Colonic mucosa (tissue), 4 donors: ENCODE results near the gene STARD10. TPM values are rescaled to one million over a fixed set of nuclear protein-coding genes. Genes with fewer than 3 reads are reported as not detected.

Source experiments
- DNase-seq: peaks from one replicate; pipeline ENCODE4 v3.0.0-alpha.2; 2020
- H3K27ac ChIP-seq: fragments of 200-600 bp; one replicate; pipeline ENCODE4 v1.8.0; 2021
- H3K27me3 ChIP-seq: fragments of 200-600 bp; one replicate; pipeline ENCODE4 v1.8.0; 2021
- H3K36me3 ChIP-seq: fragments of 200-600 bp; one replicate; pipeline ENCODE4 v1.8.0; 2021
- H3K4me1 ChIP-seq: fragments of 200-600 bp; one replicate; pipeline ENCODE4 v1.8.0; 2021; ENCODE audit warnings: mild to moderate bottlenecking
- H3K4me3 ChIP-seq: fragments of 200-600 bp; one replicate; pipeline ENCODE4 v1.8.0; 2021
- H3K9ac ChIP-seq, 2 donors: one replicate each; pipeline ENCODE4 v1.7.0; 2013; ENCODE audit warnings: control low read depth in 2 of 2, low read depth in 2 of 2, low read length in 2 of 2
- H3K9me3 ChIP-seq: fragments of 200-600 bp; one replicate; pipeline ENCODE4 v1.8.0; 2021
- intact Hi-C: fragments of 100-400 bp; cut with DNase I; formaldehyde crosslinking; loops from one replicate; pipeline ENCODE4 v1.14.1; 2022
- total RNA-seq, 2 donors: library from RNA; stranded (reverse); fragmentation: NEBNext Ultra II Directional in 1 of 2; extraction: Animal tissue kit (Norgen Biotek cat#: 25700) in 1 of 2; gene quantifications; one replicate each; pipeline ENCODE4 v1.2.1, GENCODE V29; 2021
- TF ChIP-seq, protein P1 (sequence below): fragments of 200-600 bp; IDR thresholded peaks from one replicate; pipeline ENCODE4 v1.8.0; 2022; ENCODE audit warnings: antibody characterized with exemption, mild to moderate bottlenecking
- donor health status: healthy.
- donor health status: DM: no; HTN: no; CAD: no.
- donor health status: DM: no; HTN: no; CAD: no.

Gene STARD10, protein sequence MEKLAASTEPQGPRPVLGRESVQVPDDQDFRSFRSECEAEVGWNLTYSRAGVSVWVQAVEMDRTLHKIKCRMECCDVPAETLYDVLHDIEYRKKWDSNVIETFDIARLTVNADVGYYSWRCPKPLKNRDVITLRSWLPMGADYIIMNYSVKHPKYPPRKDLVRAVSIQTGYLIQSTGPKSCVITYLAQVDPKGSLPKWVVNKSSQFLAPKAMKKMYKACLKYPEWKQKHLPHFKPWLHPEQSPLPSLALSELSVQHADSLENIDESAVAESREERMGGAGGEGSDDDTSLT
- 100 to 1,000 TPM; 519 to 905 TPM for total RNA-seq

DNA sequence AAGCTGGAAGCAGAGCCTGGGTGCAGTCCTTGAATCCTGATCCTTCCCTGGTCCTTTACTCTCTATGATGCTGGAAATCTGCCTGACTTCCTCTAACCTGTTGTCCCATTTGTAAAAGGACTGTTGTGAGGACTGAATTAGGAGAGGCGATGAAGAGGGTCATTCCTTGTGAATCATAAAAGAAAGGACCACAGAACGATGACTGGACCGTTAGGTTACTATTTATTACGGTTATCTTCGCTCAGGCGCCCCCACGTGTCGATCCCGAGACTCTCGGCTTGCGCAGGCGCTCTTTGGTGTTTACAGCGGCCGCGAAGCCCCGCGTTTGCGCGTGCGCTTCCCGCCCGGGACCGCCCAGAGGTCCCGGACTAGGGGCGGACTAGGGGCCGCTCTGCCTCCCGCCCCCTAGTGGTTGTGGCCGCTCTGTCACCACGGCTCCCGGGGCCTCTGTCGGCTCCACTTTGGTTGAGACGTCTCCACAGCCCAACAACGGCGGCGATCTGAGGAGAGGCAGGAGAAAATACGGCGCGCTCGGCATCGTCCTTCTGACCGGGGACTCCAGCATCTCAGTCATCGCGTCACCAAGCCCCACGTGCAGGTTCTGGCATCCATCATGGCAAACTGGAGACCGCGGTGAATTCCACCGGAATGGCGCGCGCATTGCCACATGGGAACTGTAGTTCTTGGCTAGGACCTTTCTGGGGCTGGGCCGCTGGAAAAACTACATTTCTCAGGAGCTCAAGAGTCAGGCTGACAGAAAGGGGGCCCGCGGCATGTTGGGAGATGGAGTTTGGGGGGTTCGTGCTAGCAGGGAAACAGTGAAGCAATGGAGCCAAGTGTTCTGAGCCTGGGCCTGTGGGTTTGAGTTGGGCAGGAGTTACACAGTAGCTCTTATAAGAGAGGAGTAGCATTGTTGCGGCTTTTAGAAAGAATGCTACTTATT, at the start of gene STARD10:
Gene STARD10, minus strand, starts transcription at position 623 of the 943 bp plus-strand sequence. CDS start 12,866 bp downstream, outside the sequence.
- Histone ChIP-seq H3K27me3 (no peaks in the 10 kb centered on the region), H3K9ac (peak within 1 kb of the TSS; percentile 42 to 71), H3K27ac (peak within 1 kb of the TSS; percentile 90), H3K4me3 (peak within 1 kb of the TSS; percentile 48), H3K9me3 (no peaks in the 10 kb centered on the region), H3K36me3 (no peaks in the 10 kb centered on the region), H3K4me1 (peaks cover 12% of the 10 kb centered on the region)
- DNase-seq, result peak; percentile 97
- TF ChIP-seq, protein P1, sequence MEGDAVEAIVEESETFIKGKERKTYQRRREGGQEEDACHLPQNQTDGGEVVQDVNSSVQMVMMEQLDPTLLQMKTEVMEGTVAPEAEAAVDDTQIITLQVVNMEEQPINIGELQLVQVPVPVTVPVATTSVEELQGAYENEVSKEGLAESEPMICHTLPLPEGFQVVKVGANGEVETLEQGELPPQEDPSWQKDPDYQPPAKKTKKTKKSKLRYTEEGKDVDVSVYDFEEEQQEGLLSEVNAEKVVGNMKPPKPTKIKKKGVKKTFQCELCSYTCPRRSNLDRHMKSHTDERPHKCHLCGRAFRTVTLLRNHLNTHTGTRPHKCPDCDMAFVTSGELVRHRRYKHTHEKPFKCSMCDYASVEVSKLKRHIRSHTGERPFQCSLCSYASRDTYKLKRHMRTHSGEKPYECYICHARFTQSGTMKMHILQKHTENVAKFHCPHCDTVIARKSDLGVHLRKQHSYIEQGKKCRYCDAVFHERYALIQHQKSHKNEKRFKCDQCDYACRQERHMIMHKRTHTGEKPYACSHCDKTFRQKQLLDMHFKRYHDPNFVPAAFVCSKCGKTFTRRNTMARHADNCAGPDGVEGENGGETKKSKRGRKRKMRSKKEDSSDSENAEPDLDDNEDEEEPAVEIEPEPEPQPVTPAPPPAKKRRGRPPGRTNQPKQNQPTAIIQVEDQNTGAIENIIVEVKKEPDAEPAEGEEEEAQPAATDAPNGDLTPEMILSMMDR, result peak; percentile 97
- intact Hi-C loops, result loop anchor here (2.0 kb wide), 1 partner anchor 69 kb away; no protein-coding TSS in a partner anchor

DNA sequence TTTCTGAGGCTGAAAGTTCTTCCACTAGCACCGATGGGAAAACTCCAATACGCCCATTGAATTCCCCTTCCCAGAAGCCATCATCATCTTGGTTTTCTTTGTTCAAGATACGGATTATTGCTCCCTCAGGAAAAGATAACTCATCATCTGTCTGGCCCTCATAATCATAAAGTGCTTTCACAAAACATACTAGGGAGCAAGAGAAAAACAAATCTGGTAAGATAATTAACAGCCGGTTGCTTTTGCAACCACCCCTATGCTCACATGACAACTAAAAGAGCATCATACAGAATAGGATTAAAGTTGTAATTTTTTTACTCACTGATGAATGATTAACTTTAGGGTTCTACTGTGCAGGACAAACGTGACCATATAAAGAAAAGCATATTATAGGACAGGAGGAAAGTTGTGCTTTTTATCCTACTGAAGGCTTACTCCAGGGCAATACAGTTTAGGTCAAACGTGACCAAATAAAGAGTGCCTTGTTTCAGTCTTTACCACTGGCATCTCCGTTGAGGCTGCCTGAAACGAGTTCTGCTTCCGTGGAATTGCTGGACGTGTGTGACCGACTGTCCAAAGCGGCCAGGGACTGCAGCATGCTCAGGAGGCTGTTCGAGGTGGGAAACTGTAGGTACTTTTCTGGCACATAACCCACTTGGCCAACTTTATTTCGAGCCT, 48.9 kb upstream of the STARD10 start:
- Histone ChIP-seq H3K4me3 (no peak overlapping the region), H3K27ac (no peak overlapping the region), H3K27me3 (no peaks in the 10 kb centered on the region), H3K9me3 (no peaks in the 10 kb centered on the region), H3K4me1 (no peaks in the 10 kb centered on the region), H3K9ac (no peak overlapping the region), H3K36me3 (no peaks in the 10 kb centered on the region)
- no peak for DNase-seq
- intact Hi-C loops, result no loop called here
- TF ChIP-seq, protein P1, result no peak

DNA sequence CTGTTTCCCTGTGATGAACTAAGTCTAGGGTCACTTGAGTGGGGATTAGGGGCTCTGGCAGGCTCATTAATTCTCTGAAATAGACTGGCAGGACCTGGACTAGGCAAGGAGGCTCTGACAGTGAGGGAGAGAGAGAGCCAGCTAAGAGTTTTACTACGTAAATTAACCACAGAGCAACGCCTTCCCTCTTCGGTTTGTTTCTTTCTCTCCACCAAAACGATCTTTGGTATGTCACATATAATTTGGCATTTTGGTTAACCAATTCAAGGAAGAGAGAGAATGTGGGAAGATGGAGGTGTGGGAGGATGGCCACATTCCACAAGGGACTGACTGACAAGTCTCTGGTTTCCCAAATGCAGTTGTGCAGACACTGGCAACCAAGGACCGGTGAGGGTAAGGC, 48.3 kb upstream of the STARD10 start:
- Histone ChIP-seq H3K27ac (no peak overlapping the region), H3K9ac (no peak overlapping the region), H3K4me1 (no peaks in the 10 kb centered on the region), H3K27me3 (no peaks in the 10 kb centered on the region), H3K4me3 (no peak overlapping the region), H3K9me3 (no peaks in the 10 kb centered on the region), H3K36me3 (no peaks in the 10 kb centered on the region)
- intact Hi-C loops, result no loop called here
- DNase-seq, result no peak
- TF ChIP-seq, protein P1, result no peak

DNA sequence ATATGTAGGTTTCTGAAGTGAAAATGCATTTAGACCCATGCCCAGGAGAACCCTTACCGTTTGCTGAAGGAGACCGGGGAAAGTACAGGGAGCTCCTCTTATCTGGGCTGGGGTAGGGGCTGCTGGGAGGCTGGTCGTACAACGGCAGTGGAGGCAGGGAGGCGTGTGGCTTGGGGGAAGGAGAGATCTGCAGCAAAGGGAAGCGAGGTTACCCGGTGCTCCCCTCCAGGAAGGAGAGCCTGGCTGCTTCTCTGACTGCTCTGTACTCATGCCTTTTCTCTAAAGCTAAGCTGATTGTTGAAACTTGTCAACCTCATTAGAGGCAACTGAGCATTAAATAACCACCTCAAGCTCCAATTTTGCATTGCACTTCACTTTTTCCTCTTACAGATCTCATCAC, 47.5 kb upstream of the STARD10 start:
- Histone ChIP-seq H3K27me3 (no peaks in the 10 kb centered on the region), H3K4me3 (no peak overlapping the region), H3K9ac (no peak overlapping the region), H3K9me3 (no peaks in the 10 kb centered on the region), H3K4me1 (no peaks in the 10 kb centered on the region), H3K36me3 (no peaks in the 10 kb centered on the region), H3K27ac (no peak overlapping the region)
- intact Hi-C loops, result no loop called here
- no peak for DNase-seq
- TF ChIP-seq, protein P1, result no peak

DNA sequence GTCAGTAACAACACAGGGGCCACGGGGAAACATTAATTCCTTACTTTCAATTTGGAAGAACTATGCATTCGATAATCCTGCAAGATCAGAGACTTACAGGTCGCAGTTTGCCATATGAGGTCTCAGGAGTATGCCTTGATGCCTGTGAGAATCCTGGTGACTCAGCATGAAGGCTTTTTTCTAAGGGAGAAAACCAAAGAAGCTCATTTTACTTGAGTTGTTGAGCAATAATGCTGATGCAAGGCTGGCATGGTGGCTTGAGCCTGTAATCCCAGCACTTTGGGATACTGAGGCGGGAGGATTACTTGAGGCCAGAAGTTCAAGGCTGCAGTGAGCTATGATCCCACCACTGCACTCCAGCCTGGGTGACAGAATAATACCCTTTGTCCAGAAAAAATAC, 46.9 kb upstream of the STARD10 start:
- Histone ChIP-seq H3K4me3 (no peak overlapping the region), H3K9me3 (no peaks in the 10 kb centered on the region), H3K4me1 (no peaks in the 10 kb centered on the region), H3K27ac (no peak overlapping the region), H3K27me3 (no peaks in the 10 kb centered on the region), H3K36me3 (no peaks in the 10 kb centered on the region), H3K9ac (no peak overlapping the region)
- intact Hi-C loops, result no loop called here
- TF ChIP-seq, protein P1, result no peak
- DNase-seq, result no peak
